CD14-positive monocyte (primary cell): Measurements from ENCODE around the gene CCDC197. TPM values are rescaled to one million over a fixed set of nuclear protein-coding genes. Genes with fewer than 3 reads are reported as not detected.

Experiments
- DNase-seq, 3 donors: peaks; one replicate each; pipeline ENCODE4 v3.0.0-alpha.2; 2011 to 2022
- H2AFZ ChIP-seq: 2 replicates; pipeline ENCODE4 v1.6.0; 2012; ENCODE audit warnings: mild to moderate bottlenecking, low read depth, low read length, inconsistent platforms; ENCODE audit not compliant: insufficient read depth, poor library complexity, severe bottlenecking
- H3K27ac ChIP-seq, 2 donors: 1 replicate in 1 of 2; 2 replicates in 1 of 2; pipeline ENCODE4 v1.5.1; 2012 to 2013; ENCODE audit warnings: low read length in 2 of 2, control low read depth in 1 of 2, inconsistent platforms in 1 of 2, low read depth in 1 of 2, mild to moderate bottlenecking in 1 of 2
- H3K27me3 ChIP-seq, 2 donors: one replicate each; pipeline versions ENCODE4 v1.6.0 to v1.6.1; 2011 to 2013; ENCODE audit warnings: low read length in 2 of 2; ENCODE audit not compliant: control insufficient read depth in 2 of 2, insufficient read depth in 2 of 2
- H3K36me3 ChIP-seq, 2 donors: replicated peaks in 1 of 2; 1 replicate in 1 of 2; 2 replicates in 1 of 2; pipeline versions ENCODE4 v1.5.1 to v1.6.1; 2012 to 2013; ENCODE audit warnings: low read length in 2 of 2, control low read depth in 1 of 2, inconsistent platforms in 1 of 2, mild to moderate bottlenecking in 1 of 2; ENCODE audit not compliant: insufficient read depth in 2 of 2, control insufficient read depth in 1 of 2
- H3K4me1 ChIP-seq, 2 donors: 1 replicate in 1 of 2; 2 replicates in 1 of 2; pipeline versions ENCODE4 v1.5.1 to v1.6.1; 2012 to 2013; ENCODE audit warnings: low read length in 2 of 2, control low read depth in 1 of 2, inconsistent platforms in 1 of 2, mild to moderate bottlenecking in 1 of 2, moderate library complexity in 1 of 2; ENCODE audit not compliant: insufficient read depth in 2 of 2, control insufficient read depth in 1 of 2
- H3K4me2 ChIP-seq: replicated peaks from 2 replicates; pipeline ENCODE3; 2012; ENCODE audit warnings: low read length, moderate library complexity, mild to moderate bottlenecking; ENCODE audit not compliant: poor library complexity, severe bottlenecking; ENCODE audit errors: extremely low read depth
- H3K4me3 ChIP-seq, 3 experiments: fragments of 200-600 bp in 1 of 3; sonication (generic) in 1 of 3; replicated peaks in 1 of 3; 1 replicate in 2 of 3; 2 replicates in 1 of 3; pipeline ENCODE4 v1.5.1; 2011 to 2013; ENCODE audit warnings: low read length in 3 of 3, mild to moderate bottlenecking in 3 of 3, control low read depth in 2 of 3, low read depth in 2 of 3, inconsistent platforms in 1 of 3, moderate library complexity in 1 of 3
- H3K79me2 ChIP-seq: 2 replicates; pipeline ENCODE4 v1.6.0; 2012; ENCODE audit warnings: mild to moderate bottlenecking, control low read depth, inconsistent platforms, low read length, moderate library complexity; ENCODE audit not compliant: insufficient read depth
- H3K9ac ChIP-seq: 2 replicates; pipeline ENCODE4 v1.6.0; 2017; ENCODE audit warnings: low read length, mild to moderate bottlenecking; ENCODE audit not compliant: insufficient read depth, poor library complexity, severe bottlenecking
- H3K9me3 ChIP-seq, 2 donors: replicated peaks in 1 of 2; 1 replicate in 1 of 2; 2 replicates in 1 of 2; pipeline versions ENCODE4 v1.5.1 to v1.6.1; 2012 to 2013; ENCODE audit warnings: low read length in 2 of 2, control low read depth in 1 of 2; ENCODE audit not compliant: control insufficient read depth in 1 of 2, insufficient read depth in 1 of 2
- H4K20me1 ChIP-seq: 2 replicates; pipeline ENCODE4 v1.6.0; 2012; ENCODE audit warnings: mild to moderate bottlenecking, low read length, control low read depth, moderate library complexity; ENCODE audit not compliant: insufficient read depth
- H3K27ac Mint-ChIP-seq, 7 donors: one replicate each; pipeline ENCODE4 v1.8.0; 2020; ENCODE audit warnings: mild to moderate bottlenecking in 7 of 7, mixed read lengths in 7 of 7, moderate library complexity in 6 of 7, inconsistent platforms in 2 of 7
- H3K27me3 Mint-ChIP-seq, 3 donors: one replicate each; pipeline ENCODE4 v1.8.0; 2021 to 2022; ENCODE audit warnings: low read depth in 3 of 3, mild to moderate bottlenecking in 3 of 3, mixed read lengths in 3 of 3, moderate library complexity in 3 of 3, inconsistent platforms in 1 of 3
- H3K36me3 Mint-ChIP-seq, 2 donors: one replicate each; pipeline ENCODE4 v1.8.0; 2020; ENCODE audit warnings: mixed read lengths in 2 of 2, inconsistent platforms in 1 of 2, mild to moderate bottlenecking in 1 of 2
- H3K4me1 Mint-ChIP-seq: one replicate; pipeline ENCODE4 v1.8.0; 2020; ENCODE audit warnings: mild to moderate bottlenecking, mixed read lengths
- H3K4me3 Mint-ChIP-seq, 2 donors: one replicate each; pipeline ENCODE4 v1.8.0; 2020; ENCODE audit warnings: mild to moderate bottlenecking in 2 of 2, mixed read lengths in 2 of 2, moderate library complexity in 1 of 2
- H3K9me3 Mint-ChIP-seq, 7 donors: one replicate each; pipeline ENCODE4 v1.8.0; 2020 to 2022; ENCODE audit warnings: mixed read lengths in 7 of 7, mild to moderate bottlenecking in 6 of 7, moderate library complexity in 6 of 7, inconsistent platforms in 2 of 7
- WGBS: methylation state at CpG from one replicate; pipeline ENCODE4 v1.1.5; 2013; ENCODE audit warnings: missing lambda C conversion rate; ENCODE audit not compliant: insufficient coverage; 5-methylcytosine and 5-hydroxymethylcytosine counted together
- intact Hi-C, 2 donors: fragments of 100-400 bp; cut with micrococcal nuclease; formaldehyde crosslinking; loops; one replicate each; pipeline versions ENCODE4 v1.15.0 to v1.15.1; 2023
- polyA plus RNA-seq, 3 donors: library from polyadenylated mRNA; depleted of rRNA in 1 of 3; unstranded in 2 of 3; stranded (reverse) in 1 of 3; fragments of 300-500 nt in 2 of 3; fragments of >200 nt in 1 of 3; fragmentation: Illumina TruSeq in 2 of 3; gene quantifications; 1 replicate in 2 of 3; 2 replicates in 1 of 3; pipeline ENCODE4 v1.2.3, GENCODE V29; 2012 to 2021
- TF ChIP-seq, protein P1 (sequence below): fragments of 200-600 bp; IDR thresholded peaks from one replicate; pipeline ENCODE4 v1.8.0; 2022; ENCODE audit warnings: antibody characterized with exemption, mild to moderate bottlenecking

CCDC197 gene
- polyA plus RNA-seq, 3 donors = not detected

DNA sequence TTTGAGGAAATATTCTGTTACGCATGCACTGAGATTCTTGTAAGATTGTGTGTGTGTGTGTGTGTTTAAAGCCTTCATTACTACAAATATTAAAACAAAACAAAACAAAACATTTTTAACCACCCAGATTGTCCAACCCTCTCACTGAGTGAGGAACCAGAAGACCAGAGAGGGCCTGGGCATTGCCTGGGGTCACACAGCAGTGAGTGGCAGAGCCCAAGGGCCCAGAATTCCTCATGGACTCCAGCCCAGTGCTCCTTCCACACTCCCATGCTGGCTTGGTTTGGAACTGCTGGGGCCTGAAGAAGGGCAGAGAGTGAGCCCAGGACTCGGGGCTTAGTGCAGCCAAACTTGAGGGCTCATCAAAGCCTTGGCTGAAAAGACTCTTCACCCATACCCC, 27.4 kb downstream of the CCDC197 start:
- Histone ChIP-seq H4K20me1 (no peaks in the 10 kb centered on the region), H3K9ac (no peak overlapping the region), H3K27ac (no peak overlapping the region), H3K4me2 (no peak overlapping the region), H3K36me3 (no peaks in the 10 kb centered on the region), H3K4me1 (peaks cover 33 to 38% of the 10 kb centered on the region in 2 donors), H2AFZ (peak overlapping the region; percentile 11), H3K27me3 (no peaks in the 10 kb centered on the region), H3K9me3 (no peaks in the 10 kb centered on the region), H3K4me3 (no peak overlapping the region), H3K79me2 (no peaks in the 10 kb centered on the region)
- no CpG with 5 or more reads among the region's 2 CpGs for WGBS
- peaks cover 41% of the 10 kb centered on the region for H3K4me1 Mint-ChIP-seq
- no peak overlapping the region for H3K4me3 Mint-ChIP-seq
- no peaks in the 10 kb centered on the region for H3K9me3 Mint-ChIP-seq
- H3K36me3 Mint-ChIP-seq = no peaks in the 10 kb centered on the region
- DNase-seq = no peak
- H3K27ac Mint-ChIP-seq = no peak overlapping the region
- intact Hi-C loops = no loop called here
- peaks cover 0 to 9% (median 2%) of the 10 kb centered on the region in 3 donors for H3K27me3 Mint-ChIP-seq
- TF ChIP-seq, protein P1, sequence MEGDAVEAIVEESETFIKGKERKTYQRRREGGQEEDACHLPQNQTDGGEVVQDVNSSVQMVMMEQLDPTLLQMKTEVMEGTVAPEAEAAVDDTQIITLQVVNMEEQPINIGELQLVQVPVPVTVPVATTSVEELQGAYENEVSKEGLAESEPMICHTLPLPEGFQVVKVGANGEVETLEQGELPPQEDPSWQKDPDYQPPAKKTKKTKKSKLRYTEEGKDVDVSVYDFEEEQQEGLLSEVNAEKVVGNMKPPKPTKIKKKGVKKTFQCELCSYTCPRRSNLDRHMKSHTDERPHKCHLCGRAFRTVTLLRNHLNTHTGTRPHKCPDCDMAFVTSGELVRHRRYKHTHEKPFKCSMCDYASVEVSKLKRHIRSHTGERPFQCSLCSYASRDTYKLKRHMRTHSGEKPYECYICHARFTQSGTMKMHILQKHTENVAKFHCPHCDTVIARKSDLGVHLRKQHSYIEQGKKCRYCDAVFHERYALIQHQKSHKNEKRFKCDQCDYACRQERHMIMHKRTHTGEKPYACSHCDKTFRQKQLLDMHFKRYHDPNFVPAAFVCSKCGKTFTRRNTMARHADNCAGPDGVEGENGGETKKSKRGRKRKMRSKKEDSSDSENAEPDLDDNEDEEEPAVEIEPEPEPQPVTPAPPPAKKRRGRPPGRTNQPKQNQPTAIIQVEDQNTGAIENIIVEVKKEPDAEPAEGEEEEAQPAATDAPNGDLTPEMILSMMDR = no peak

DNA sequence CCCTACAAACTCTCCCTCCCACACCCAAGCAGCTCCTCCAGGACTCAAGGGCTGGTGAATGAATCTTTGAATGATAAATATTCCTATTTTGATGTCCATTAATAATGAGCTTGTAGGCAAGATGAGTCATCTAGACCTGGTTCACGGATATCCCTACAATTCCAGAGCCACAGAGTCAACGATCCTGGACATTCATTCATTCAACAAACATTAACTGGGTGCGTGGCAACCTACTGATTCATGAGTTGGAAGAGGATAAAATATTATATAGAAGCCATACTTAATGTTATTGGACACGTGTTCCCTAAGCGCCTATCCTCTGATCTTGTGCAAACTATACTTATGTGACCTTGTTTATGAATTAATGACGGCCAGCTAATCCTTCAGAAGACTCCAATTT, 28.6 kb downstream of the CCDC197 start:
- Mint-ChIP-seq H3K27me3 (peaks cover 0 to 12% (median 2%) of the 10 kb centered on the region in 3 donors), H3K9me3 (no peaks in the 10 kb centered on the region), H3K27ac (peak overlapping the region in 1 of 7 donors; percentile 62), H3K36me3 (no peaks in the 10 kb centered on the region), H3K4me3 (peak overlapping the region; percentile 69 to 81), H3K4me1 (peaks cover 47% of the 10 kb centered on the region)
- Histone ChIP-seq H3K4me1 (peaks cover 36 to 44% of the 10 kb centered on the region in 2 donors), H3K4me3 (peak overlapping the region in 1 of 3 experiments; percentile 77), H3K79me2 (no peaks in the 10 kb centered on the region), H3K9me3 (no peaks in the 10 kb centered on the region), H2AFZ (peak overlapping the region; percentile 91), H3K4me2 (peak overlapping the region; percentile 82), H3K27me3 (no peaks in the 10 kb centered on the region), H3K9ac (peak overlapping the region; percentile 73), H4K20me1 (no peaks in the 10 kb centered on the region), H3K36me3 (no peaks in the 10 kb centered on the region), H3K27ac (no peak overlapping the region)
- no CpG with 5 or more reads among the region's 6 CpGs for WGBS
- no peak for DNase-seq
- TF ChIP-seq, protein P1 = no peak
- intact Hi-C loops = loop anchor here in 1 of 2 donors (5.0 kb wide), 2 partner anchors 57 to 107 kb away; partner anchors contain the start of genes DDX24 and IFI27L1
